ENCODE data around the gene TMEM263. TPM values are rescaled to one million over a fixed set of nuclear protein-coding genes. Genes with fewer than 3 reads are reported as not detected.
A peak's percentile ranks its signal among the peaks of the same experiment; 100 is the strongest.

The TMEM263 gene
- polyA plus RNA-seq, 3 donors: 72.8 to 87.7 (median 83.6) TPM

DNA sequence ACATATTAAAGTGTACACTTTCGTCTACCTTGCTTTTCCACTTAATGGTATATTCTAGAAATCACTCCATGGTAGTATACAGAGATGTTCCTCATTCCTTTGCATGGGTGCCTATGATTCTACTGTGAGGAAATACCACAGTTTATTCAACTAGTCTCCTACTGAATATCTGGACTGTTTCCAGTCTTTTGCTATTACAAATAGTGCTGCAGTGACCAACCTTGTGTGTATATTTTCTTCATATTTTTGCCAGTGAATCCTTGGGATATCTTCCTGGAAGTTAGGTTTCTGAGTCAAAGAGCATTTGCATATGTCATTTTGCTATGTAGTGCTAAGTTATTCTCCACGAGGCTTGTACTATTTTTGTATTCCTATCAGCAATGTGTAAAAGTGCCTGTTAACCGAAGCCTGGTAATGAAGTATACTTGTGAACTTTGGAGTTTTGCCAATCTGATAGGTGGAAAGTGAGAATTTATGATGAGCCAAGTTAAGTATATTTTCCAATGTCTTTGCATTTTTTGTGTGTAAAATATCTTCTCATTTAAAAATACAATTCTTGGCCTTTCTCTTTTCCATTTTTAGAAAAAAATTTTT is 31.3 kb upstream of the TMEM263 start:
- no peak for DNase-seq (ENCODE audit: extremely low read depth in 1 of 11, low read depth in 9 of 11, low spot score in 4 of 11)

DNA sequence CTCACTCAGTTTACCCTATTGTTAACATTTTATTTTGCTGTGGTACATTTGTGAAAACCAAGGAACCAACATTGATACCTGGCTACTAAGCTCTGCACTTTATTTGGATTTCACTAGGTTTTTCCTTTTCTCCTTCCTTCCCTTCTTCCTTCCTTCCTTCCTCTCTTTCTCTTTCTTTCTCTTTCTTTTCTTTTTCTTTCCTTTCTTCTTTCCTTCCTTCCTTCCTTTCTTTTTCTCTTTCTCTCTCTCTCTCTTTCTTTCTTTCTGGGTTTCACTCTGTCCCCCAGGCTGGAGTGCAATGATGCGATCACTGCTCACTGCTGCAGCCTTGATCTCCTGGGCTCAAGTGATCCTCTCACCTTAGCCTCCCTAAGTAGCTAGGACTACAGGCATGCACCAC is 29.1 kb upstream of the TMEM263 start:
- DNase-seq (ENCODE audit: extremely low read depth in 1 of 11, low read depth in 9 of 11, low spot score in 4 of 11): no peak

DNA sequence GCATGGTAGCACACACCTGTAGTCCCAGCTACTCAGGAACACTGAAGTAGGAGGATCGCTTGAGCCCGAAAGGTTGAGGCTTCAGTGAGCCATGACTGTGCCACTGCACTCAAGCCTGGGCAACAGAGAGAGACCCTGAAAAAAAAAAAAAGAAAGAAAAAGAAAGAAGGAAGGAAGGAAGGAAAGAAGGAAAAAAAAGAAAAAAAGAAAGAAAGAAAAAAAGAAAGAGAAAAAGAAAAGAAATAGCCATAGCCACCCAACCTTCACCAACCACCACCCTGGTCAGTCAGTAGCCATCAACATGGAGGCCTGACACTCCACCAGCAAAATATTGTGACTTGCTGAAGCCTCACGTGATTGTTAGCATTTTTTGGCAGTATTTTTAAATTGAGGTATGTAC is 21.4 kb upstream of the TMEM263 start:
- DNase-seq (ENCODE audit: extremely low read depth in 1 of 11, low read depth in 9 of 11, low spot score in 4 of 11): no peak

DNA sequence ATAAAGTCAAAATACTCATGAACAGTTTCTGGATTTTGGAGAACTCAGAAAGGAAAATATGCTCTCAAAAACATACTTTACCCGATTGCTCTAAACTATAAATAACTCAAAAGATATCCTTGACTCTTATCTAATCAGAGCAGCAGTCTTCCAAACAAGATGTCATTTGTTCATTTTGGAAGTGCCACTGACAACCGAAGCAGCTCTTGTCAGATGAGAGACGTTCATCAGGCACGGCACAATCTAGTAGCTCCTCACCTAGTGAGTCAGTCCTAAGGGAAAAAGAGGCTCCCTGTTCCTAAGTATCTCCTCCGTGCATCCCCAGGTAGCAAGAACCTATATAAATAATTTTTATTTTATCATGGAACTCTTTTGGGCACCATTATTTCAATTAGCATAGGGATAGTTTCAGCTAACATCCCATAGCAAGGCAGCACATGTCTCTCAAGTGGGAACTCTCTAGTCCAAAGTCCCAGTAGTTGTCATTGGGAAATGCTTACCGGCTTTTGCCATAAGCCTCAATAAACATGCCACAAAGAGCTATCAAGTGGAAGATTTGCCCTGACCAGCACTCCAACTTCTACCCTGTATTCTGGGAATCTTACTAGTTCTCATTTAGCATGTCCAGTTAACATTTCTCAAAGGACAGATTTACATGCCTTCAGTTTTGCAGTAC is 14.1 kb upstream of the TMEM263 start:
- no peak for DNase-seq (ENCODE audit: extremely low read depth in 1 of 11, low read depth in 9 of 11, low spot score in 4 of 11)

DNA sequence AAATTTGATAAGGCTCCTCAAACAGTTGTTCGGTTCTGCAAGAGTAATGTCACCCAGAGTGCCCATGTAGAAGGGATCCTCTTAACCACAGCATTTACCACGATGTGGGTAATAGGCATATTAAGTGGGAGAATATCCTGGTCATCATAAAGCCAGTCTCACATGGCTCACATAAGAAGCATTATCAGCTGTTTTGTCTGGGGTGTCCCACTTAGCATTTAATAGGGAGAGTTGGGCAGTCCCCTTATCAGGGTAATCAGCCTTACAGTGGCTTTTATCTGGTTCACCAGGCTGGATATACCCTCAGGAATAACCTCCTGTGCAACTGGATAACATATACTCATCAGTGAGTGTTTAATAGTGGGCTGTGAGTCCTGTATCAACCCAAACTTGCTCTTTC is 12.9 kb upstream of the TMEM263 start:
- no peak for DNase-seq (ENCODE audit: extremely low read depth in 1 of 11, low read depth in 9 of 11, low spot score in 4 of 11)

DNA sequence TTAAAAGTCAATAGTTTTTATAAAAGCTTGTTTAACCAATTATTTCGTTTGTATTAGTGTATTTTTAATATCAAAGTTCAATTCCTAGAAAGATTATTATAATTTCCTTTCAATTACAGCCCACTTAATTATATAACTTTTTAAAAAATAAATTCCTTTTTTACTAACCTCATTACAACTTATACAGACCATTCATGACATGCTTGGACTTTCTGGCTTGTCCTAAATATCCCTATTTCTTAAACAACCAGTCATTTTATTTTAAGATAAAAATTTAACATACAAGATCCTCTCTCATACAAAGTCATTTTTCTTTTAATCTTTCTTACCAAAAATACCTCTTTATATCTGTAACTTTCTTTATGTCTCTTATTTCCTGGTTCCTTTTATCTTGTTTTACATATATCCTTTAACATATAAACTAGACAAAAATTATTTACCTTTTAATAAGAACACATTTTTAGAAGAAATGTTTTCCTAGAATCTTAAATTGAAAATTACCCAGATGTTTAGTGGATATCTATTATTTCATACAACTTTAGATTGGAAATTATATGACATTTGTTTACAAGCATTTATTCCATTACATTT is 10.4 kb upstream of the TMEM263 start:
- DNase-seq (ENCODE audit: extremely low read depth in 1 of 11, low read depth in 9 of 11, low spot score in 4 of 11): no peak

DNA sequence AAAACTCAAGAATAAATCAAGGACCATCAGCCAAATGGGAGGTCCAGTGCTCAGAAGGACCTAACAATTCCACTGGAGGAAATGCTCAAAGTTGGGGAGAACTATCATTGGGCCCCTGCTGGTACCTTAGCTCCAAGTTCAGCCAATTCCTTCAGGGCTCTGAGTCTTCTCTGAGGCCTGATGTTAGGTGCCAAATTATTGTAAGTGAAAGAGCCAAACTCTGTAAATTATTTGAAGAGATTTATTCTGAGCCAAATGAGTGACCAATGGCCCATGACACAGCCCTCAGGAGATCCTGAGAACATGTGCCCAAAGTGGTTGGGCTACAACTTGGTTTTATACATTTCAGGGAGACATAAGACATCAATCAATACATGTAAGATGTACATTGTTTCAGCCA is 8.2 kb upstream of the TMEM263 start:
- DNase-seq (ENCODE audit: extremely low read depth in 1 of 11, low read depth in 9 of 11, low spot score in 4 of 11): no peak

DNA sequence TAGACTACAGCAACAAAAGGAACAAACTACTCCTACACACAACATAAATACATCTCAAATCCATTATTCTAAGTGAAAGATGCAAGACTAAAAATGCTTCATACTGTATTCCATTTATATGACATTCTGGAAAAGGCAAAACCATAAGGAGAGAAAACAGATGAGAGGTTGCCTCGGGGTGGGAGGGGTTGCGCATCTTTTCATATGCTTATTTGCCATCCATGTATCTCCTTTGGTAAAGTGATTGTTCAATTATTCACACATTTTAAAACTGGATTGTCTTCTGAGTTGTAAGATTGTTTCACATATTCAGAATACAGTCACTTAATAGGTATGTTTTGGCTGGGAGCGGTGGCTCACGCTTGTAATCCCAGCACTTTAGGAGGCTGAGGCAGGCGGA is 5.1 kb upstream of the TMEM263 start:
- DNase-seq (ENCODE audit: extremely low read depth in 1 of 11, low read depth in 9 of 11, low spot score in 4 of 11): no peak

DNA sequence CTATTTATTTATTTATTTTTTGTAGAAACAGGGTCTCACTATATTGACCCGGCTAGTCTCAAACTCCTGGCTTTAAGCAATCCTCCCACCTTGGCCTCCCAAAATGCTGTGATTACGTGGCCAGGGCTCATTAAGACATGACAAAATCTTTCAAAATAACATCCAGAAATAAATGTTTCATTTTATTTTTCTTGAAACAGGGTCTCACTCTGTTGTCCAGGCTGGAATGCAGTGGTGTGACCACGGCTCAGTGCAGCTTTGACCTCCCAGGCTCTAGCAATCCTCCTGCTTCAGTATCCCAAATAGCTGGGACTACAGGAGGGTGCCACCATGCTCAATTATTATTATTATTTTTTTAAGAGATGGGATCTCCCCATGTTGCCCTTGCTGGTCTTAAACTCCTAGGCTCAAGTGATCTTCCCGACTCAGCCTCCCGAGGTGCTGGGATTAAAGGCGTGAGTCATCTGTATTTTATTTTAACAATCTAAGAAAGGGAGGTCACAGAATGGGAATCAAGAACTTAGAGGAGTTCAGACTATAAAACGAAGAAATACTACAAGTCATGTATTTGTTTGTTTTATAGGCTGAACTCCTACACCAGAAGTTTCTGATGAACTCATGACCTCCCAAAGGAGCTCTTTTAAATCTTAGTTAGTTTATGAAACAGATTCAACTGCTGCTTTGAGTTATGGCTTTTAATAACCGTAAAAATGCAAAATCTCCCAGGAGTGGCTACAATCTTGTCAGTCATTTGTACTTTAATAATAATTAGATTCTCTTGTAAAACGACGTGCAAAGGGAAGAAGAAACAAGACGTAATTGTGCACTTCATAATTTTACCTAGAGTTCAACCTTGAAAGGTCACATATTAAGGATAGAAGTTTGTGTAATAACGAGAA is 2.1 kb upstream of the TMEM263 start:
- no peak for DNase-seq (ENCODE audit: extremely low read depth in 1 of 11, low read depth in 9 of 11, low spot score in 4 of 11)

DNA sequence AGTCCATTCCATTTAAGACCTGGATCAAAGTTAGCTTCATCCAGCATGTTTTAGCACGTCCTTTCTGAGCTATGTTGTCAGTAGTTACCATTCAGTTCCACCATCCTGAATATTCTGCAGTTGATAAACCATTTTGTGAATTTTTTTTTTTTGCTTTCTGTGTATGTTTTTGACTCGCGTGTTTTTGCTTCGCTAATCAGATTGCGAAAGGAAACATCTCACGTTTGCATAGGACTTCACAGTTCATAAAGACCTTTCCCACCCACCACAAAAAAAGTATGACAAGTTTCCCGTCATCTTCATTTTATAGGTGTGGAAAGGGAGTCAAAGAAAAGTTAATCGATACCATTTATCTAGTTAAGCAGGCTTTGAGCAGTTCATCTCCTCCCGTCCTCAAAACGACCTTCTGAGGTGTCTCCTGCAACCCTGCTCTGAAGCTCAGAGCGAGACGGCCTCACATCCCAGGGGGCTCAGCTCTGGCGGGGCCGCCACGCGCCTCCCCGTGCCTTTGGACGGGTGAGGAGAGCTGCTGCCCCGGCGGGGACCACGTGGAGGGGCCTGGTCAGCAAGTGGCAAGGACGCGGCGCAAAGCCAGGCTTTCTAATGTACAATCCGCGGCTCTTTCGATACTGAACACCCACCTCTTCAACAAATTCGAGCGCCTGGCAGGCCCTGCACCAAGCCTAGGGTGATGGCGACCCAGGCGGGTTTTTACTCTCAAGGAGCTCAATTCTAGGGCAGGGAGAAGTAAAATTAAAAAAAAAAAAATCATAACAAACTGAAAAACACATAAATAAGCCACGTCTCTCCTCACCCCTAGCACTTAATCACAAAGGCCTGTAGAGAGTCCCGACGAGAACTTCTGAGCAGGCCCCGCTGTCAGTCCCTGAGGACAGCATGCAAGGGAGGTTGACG is 988 bp upstream of the TMEM263 start:
- no peak for DNase-seq (ENCODE audit: extremely low read depth in 1 of 11, low read depth in 9 of 11, low spot score in 4 of 11)

DNA sequence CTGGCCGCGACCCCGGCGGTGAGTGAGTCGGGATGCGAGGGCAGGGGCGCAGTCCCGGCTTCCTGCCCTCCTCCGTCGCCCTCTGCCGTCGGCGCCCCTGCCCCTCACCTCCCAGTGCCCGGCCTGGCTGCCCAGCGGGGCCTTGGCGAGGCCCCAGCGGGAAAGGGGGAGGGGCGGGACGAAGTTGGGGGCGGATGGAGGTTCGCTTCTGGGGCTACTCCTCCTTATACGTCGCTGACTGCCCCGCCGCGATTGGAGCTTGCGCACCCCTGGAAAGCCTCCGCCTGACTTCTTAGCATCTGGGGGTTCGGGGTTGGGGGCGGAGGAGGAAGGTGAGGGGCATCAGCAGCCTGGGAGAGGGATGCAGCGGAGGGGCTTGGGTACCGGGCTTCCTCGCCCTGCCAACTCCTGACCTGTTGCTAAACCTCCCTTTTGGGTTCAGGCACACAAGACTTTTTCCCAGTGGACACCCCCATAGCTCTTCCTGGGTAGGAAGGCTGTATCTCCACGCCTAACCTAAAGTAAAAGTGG is 406 bp downstream of the TMEM263 start:
- DNase-seq (ENCODE audit: extremely low read depth in 1 of 11, low read depth in 9 of 11, low spot score in 4 of 11): peak in 10 of 11 donors; percentile 43 to 74 (median 60)

DNA sequence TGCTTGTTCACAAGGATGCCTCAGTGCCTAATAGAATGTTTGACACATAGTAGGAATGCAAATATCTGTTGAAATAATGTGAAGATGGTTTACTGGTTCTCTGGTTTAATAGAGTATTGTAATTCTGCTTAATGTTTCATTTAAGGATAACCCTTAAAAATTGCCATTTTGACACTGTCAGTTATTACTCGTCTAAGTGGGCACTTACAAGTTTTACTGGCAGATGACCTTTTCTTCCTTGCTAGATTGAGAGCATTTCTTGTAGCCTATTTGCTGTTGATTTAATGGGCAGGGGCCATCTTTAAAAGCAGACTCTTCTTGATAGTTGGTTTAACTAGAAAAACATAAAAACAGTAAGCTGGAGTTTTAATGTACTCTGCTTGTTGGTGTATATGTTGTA is 1.9 kb downstream of the TMEM263 start:
- no peak for DNase-seq (ENCODE audit: extremely low read depth in 1 of 11, low read depth in 9 of 11, low spot score in 4 of 11)

DNA sequence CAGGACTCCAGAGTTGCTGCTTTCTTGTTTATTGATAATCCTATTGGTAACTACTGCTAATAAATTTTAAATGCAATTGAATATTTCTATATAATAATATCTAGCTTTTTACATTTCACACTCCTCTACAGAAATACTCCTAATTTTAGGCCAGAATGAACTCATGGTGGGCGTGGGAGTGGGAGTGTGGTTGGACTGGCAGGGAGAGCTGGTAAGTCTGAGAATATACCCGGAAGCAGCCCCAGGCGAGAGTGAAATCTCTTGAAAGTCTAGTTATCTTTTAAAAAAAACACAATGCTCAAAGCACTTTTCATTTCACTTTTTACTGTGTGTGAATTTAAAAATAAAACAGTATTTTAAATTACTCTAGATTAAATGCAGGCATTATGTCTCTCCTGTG is 4.7 kb downstream of the TMEM263 start:
- DNase-seq (ENCODE audit: extremely low read depth in 1 of 11, low read depth in 9 of 11, low spot score in 4 of 11): no peak

DNA sequence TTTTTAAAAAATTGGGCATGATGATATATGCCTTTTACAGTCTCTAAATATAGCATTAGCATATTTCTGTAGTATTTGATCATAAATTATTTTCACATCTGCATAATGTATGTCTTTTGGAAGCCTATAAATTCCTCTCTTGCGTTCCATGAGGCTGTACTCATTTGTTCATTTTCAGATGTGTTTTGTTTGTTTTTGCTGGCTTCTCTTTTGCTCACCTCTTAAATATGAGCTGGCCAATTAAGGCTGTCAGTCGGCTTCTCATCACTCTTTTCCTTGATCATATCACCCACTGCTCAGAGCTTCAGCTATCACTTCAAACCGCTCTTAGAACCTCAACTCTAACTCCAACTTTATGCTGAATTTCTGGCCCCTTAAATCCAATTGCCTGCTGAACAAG is 6.6 kb downstream of the TMEM263 start:
- DNase-seq (ENCODE audit: extremely low read depth in 1 of 11, low read depth in 9 of 11, low spot score in 4 of 11): no peak

DNA sequence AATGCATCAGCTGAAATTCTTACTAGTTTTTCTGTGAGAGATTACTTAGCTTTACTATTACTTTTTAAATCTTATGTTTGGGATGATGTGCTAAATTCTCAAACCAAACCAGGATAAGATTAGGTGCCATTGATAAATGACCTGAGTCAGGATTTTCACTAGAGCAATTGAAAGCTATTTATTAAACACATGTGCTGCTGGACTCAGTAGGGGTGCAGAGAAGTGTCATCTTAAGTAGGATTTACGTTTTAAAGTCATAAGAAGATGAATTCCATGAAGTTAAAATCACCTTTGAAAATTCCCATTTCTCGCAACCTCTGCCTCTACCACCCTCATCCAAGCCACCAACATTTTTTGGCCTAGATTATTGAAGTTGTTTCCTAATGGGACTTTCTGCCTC is 8.8 kb downstream of the TMEM263 start:
- DNase-seq (ENCODE audit: extremely low read depth in 1 of 11, low read depth in 9 of 11, low spot score in 4 of 11): no peak

DNA sequence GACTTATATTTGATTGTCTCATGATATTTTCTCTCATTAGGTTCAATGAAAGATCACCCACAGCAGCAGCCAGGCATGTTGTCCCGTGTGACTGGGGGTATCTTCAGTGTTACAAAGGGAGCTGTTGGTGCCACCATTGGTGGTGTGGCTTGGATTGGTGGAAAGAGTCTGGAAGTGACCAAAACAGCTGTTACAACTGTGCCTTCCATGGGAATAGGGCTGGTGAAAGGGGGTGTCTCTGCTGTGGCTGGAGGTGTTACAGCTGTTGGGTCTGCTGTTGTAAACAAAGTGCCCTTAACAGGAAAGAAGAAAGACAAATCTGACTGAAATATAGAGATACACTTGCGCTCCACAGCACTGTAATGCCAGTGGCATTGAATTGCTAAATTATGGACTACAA is 15.4 kb downstream of the TMEM263 start:
- no peak for DNase-seq (ENCODE audit: extremely low read depth in 1 of 11, low read depth in 9 of 11, low spot score in 4 of 11)

DNA sequence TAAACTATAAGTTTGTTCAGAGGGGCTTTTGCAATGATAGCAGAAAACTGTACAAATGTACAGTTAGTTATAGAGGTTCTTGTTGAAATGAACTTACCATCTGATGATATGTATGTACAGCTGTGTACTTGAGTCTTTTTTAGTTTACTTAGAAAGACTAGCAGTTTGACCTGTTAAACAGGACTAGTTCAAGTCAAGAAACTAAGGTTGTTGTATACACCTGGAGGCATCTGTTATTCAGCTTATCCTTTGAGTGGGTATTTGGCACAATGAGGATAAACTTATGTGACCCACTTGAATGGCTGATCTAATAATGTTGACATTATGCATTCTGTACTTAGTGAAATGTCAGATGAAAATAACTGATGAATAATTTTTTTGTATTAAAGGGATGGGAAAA is 17.8 kb downstream of the TMEM263 start:
- no peak for DNase-seq (ENCODE audit: extremely low read depth in 1 of 11, low read depth in 9 of 11, low spot score in 4 of 11)

DNA sequence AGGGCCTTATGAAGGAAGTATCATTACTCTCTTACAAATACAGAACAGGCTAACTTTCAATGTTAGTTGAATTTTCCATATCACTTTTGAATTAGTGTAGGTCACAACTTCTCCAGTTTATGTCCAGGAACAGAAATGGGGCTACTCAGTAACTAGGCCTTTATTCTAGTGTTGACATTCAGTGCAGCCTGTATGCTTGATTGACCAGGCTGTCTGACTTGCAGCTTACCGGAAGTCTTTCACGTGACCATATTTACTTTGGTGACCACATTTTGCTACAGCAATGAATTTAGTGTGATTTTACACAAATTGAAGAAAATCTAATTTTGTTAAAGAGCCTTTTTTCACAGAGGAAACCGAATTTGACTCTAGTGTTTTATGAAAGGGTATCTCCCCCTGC is 18.8 kb downstream of the TMEM263 start:
- DNase-seq (ENCODE audit: extremely low read depth in 1 of 11, low read depth in 9 of 11, low spot score in 4 of 11): peak in 2 of 11 donors; percentile 23 to 42

DNA sequence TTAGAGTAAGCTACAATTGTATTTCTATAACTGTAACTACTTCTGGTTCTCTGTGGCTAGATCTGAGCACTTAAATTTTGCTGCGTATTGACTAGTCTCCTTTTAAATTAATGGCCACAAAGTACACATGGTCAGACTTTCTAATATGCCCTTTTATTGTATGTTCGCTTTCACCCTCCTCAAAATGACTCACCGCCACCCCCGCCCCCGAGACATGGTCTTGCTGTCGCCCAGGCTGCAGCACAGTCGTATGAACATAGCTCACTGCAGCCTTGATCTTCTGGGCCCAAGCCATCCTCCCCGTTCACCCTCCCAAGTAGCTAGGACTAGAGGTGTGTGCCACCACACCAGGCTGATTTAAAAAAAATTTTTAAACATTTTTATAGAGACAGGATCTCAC is 19.4 kb downstream of the TMEM263 start:
- DNase-seq (ENCODE audit: extremely low read depth in 1 of 11, low read depth in 9 of 11, low spot score in 4 of 11): no peak

Data from renal cortex interstitium (tissue), 11 donors.